Measurements from ENCODE around the gene OR1S2. TPM values are rescaled to one million over a fixed set of nuclear protein-coding genes. Genes with fewer than 3 reads are reported as not detected.

The OR1S2 gene
- total RNA-seq, 1 donor from 2014 or later, result not detected

GRCh38 chr11:58199271-58199670 lies 4.7 kb downstream of the OR1S2 start:
- no peaks in the 10 kb centered on the region for H3K9me3 Mint-ChIP-seq (ENCODE audit: unreplicated experiment)

DNA sequence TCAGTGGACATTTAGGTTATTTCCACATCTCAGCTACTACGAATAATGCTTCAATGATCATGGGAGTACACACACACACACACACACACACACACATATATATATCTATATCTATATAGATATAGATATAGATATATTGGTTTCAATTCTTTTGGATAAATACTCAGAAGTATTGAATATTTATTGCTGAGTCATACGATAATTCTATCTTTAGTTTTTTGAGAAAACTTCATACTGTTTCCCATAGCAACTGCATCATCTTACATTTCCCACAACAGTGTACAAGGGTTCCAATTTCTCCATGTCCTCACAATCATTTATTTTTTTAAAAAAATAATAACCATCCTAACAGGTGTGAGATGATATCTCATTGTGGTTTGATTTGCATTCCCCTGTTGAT lies 8.0 kb downstream of the OR1S2 start:
- no peak for TF ChIP-seq CTCF (IDR thresholded peaks at IDR 0.05; ENCODE audit: unreplicated experiment)

More at GRCh38 chr11:58199271-58199670, 4.7 kb downstream of the OR1S2 start:
- TF ChIP-seq CTCF (IDR thresholded peaks at IDR 0.05; ENCODE audit: unreplicated experiment), result no peak
- H3K27ac Mint-ChIP-seq (ENCODE audit: unreplicated experiment), result no peak overlapping the region
- H3K27me3 Mint-ChIP-seq (ENCODE audit: unreplicated experiment), result no peaks in the 10 kb centered on the region
- no peak for DNase-seq (ENCODE audit: low spot score)
- H3K36me3 Mint-ChIP-seq (ENCODE audit: low read depth, unreplicated experiment), result no peaks in the 10 kb centered on the region
- H3K4me1 Mint-ChIP-seq (ENCODE audit: unreplicated experiment), result no peaks in the 10 kb centered on the region
- no peak overlapping the region for H3K4me3 Mint-ChIP-seq (ENCODE audit: unreplicated experiment)

GRCh38 chr11:58193391-58193790 lies 10.6 kb downstream of the OR1S2 start:
- H3K27ac Mint-ChIP-seq (ENCODE audit: unreplicated experiment), result no peak overlapping the region
- no peaks in the 10 kb centered on the region for H3K4me1 Mint-ChIP-seq (ENCODE audit: unreplicated experiment)
- no peak for TF ChIP-seq CTCF (IDR thresholded peaks at IDR 0.05; ENCODE audit: unreplicated experiment)
- no peaks in the 10 kb centered on the region for H3K9me3 Mint-ChIP-seq (ENCODE audit: unreplicated experiment)
- H3K27me3 Mint-ChIP-seq (ENCODE audit: unreplicated experiment), result no peaks in the 10 kb centered on the region
- no peak overlapping the region for H3K4me3 Mint-ChIP-seq (ENCODE audit: unreplicated experiment)
- DNase-seq (ENCODE audit: low spot score), result no peak
- H3K36me3 Mint-ChIP-seq (ENCODE audit: low read depth, unreplicated experiment), result no peaks in the 10 kb centered on the region

More for the DNA sequence above, 8.0 kb downstream of the OR1S2 start:
- no peak for DNase-seq (ENCODE audit: low spot score)
- no peak overlapping the region for H3K27ac Mint-ChIP-seq (ENCODE audit: unreplicated experiment)
- no peak overlapping the region for H3K4me3 Mint-ChIP-seq (ENCODE audit: unreplicated experiment)
- H3K27me3 Mint-ChIP-seq (ENCODE audit: unreplicated experiment), result no peaks in the 10 kb centered on the region
- no peaks in the 10 kb centered on the region for H3K9me3 Mint-ChIP-seq (ENCODE audit: unreplicated experiment)
- H3K4me1 Mint-ChIP-seq (ENCODE audit: unreplicated experiment), result no peaks in the 10 kb centered on the region
- H3K36me3 Mint-ChIP-seq (ENCODE audit: low read depth, unreplicated experiment), result no peaks in the 10 kb centered on the region

GRCh38 chr11:58192229-58192628 lies 11.7 kb downstream of the OR1S2 start:
- no peaks in the 10 kb centered on the region for H3K4me1 Mint-ChIP-seq (ENCODE audit: unreplicated experiment)
- H3K27me3 Mint-ChIP-seq (ENCODE audit: unreplicated experiment), result peaks cover 2% of the 10 kb centered on the region
- H3K27ac Mint-ChIP-seq (ENCODE audit: unreplicated experiment), result no peak overlapping the region
- H3K9me3 Mint-ChIP-seq (ENCODE audit: unreplicated experiment), result no peaks in the 10 kb centered on the region
- H3K4me3 Mint-ChIP-seq (ENCODE audit: unreplicated experiment), result no peak overlapping the region
- no peaks in the 10 kb centered on the region for H3K36me3 Mint-ChIP-seq (ENCODE audit: low read depth, unreplicated experiment)
- no peak for TF ChIP-seq CTCF (IDR thresholded peaks at IDR 0.05; ENCODE audit: unreplicated experiment)
- no peak for DNase-seq (ENCODE audit: low spot score)

DNA sequence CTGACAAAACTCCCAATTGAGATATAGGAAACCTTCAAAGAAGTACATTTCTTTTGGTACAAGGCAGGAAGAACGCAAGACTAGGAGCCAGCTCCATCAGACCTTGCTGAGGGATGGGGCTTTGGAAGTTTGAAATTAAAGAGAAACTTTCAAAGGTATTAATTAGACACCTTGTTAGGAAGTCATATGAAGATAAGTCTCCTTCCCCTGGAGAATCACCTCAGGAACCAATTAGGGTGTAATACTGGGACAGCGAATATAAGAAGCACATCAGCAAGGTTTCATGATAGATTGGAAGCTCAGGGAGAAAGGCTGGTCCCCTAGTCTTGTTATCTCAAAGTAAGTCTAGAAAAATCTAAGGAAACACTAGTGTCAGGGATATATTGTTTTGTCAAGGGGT lies 15.2 kb downstream of the OR1S2 start, which contains the start of gene OR9Q2:
OR9Q2 (plus strand) TSS at position 301 of the 400 bp plus-strand sequence. CDS start 1,421 bp downstream, outside the sequence.
- Mint-ChIP-seq H3K4me3 (ENCODE audit: unreplicated experiment) (no peak within 1 kb of the TSS), H3K9me3 (ENCODE audit: unreplicated experiment) (no peaks in the 10 kb centered on the region), H3K27me3 (ENCODE audit: unreplicated experiment) (peaks cover 2% of the 10 kb centered on the region), H3K4me1 (ENCODE audit: unreplicated experiment) (no peaks in the 10 kb centered on the region), H3K36me3 (ENCODE audit: low read depth, unreplicated experiment) (no peaks in the 10 kb centered on the region), H3K27ac (ENCODE audit: unreplicated experiment) (no peak within 1 kb of the TSS)
- no peak for TF ChIP-seq CTCF (IDR thresholded peaks at IDR 0.05; ENCODE audit: unreplicated experiment)
- no peak for DNase-seq (ENCODE audit: low spot score)
